Measurements from ENCODE around the gene SSU72. TPM values are rescaled to one million over a fixed set of nuclear protein-coding genes. Genes with fewer than 3 reads are reported as not detected.

Gene SSU72
- total RNA-seq, 1 experiment from 2014 or later, result 179 TPM

DNA sequence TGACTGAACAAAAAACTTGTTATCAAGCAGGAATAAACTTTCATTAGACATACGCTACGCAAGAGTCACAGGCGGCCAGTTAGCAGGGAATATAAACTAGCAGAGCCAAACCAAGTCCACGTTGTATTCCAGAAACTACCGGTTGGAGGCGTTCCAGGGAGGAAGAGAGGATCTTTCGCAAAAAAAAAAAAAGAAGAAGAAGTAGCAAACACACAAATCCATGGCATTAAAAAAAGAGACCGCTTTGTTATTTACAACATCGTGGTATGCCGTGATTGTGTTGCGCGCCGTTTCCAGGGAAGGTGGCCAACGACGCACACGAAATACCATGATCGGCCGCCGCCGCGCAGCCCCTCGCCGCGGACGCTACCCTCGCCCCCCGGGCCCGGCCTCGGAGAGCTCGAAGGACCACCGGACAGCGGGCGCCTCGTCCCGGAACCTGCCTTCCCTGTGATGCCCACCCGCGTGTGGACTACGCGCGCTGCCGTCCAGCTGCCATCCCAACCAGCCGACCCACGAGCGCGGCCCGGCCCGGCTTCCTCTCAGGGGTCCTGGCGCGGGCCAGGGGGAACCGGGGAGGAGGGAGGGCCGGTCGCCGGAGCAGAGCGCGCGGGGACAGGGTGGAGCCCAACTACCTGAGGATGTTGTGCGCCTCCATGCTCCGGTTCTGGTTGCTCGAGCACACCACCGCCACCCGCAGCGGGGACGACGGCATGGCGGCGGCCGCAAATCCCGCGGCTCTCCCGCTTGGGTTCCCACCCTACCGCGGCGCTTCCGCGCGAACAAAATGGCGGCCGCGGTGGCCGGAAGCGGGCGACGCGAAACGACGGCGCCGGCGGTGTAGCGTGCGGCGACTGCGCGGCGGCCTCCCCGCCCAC lies 581 bp downstream of the SSU72 start:
- Histone ChIP-seq H3K9me3 (ENCODE audit: control insufficient read depth, low read depth, low read length) (no peaks in the 10 kb centered on the region), H2BK5ac (ENCODE audit: insufficient read length, low read length) (peak overlapping the region; percentile 69), H2AFZ (ENCODE audit: low read length) (no peak overlapping the region), H3T11ph (ENCODE audit: low read length) (no peak overlapping the region), H2BK15ac (ENCODE audit: low read depth, low read length) (no peak overlapping the region), H3K9ac (ENCODE audit: extremely low read depth, insufficient read length, low read length) (peak overlapping the region; percentile 97), H2AK5ac (ENCODE audit: insufficient read length, low read length) (no peak overlapping the region), H3K18ac (ENCODE audit: insufficient read length, low read depth, low read length) (peak overlapping the region; percentile 98), H4K91ac (ENCODE audit: insufficient read length, low read depth, low read length) (peak overlapping the region; percentile 85), H3K56ac (ENCODE audit: insufficient read length, low read depth, low read length) (no peak overlapping the region), H3K79me2 (ENCODE audit: insufficient read depth, low read length) (peaks cover 40% of the 10 kb centered on the region), H3K14ac (ENCODE audit: insufficient read depth, low read length) (peak overlapping the region; percentile 99), H3K4me1 (ENCODE audit: insufficient read depth, low read length) (no peaks in the 10 kb centered on the region), H3K23ac (ENCODE audit: insufficient read length, low read depth, low read length) (no peak overlapping the region), H2BK20ac (ENCODE audit: low read depth, low read length, poor library complexity, severe bottlenecking) (no peak overlapping the region), H3K4ac (ENCODE audit: low read depth, low read length) (peak overlapping the region; percentile 50; the same call in 1 of the 2 replicates), H3K79me1 (ENCODE audit: insufficient read depth, low read depth, low read length, poor library complexity, severe bottlenecking) (no peaks in the 10 kb centered on the region), H2BK120ac (ENCODE audit: low read depth, low read length, poor library complexity, severe bottlenecking) (peak overlapping the region; percentile 39), H3K4me2 (ENCODE audit: insufficient read depth, insufficient read length, low read length) (peak overlapping the region; percentile 66), H4K5ac (ENCODE audit: insufficient read length, low read depth, low read length) (peak overlapping the region; percentile 95), H3K27me3 (ENCODE audit: insufficient read depth, low read length) (no peaks in the 10 kb centered on the region), H4K8ac (replicated peaks; ENCODE audit: insufficient read length, low read depth, low read length) (peak overlapping the region; percentile 61), H3K27ac (ENCODE audit: insufficient read length, low read depth, low read length) (peak overlapping the region; percentile 19), H4K20me1 (ENCODE audit: control insufficient read depth, insufficient read depth, insufficient read length) (no peaks in the 10 kb centered on the region), H2BK12ac (ENCODE audit: insufficient read length, low read depth, low read length) (no peak overlapping the region), H3K23me2 (ENCODE audit: insufficient read length, low read depth, low read length, poor library complexity, severe bottlenecking) (peaks cover 11% of the 10 kb centered on the region)
- TF ChIP-seq, protein P1, sequence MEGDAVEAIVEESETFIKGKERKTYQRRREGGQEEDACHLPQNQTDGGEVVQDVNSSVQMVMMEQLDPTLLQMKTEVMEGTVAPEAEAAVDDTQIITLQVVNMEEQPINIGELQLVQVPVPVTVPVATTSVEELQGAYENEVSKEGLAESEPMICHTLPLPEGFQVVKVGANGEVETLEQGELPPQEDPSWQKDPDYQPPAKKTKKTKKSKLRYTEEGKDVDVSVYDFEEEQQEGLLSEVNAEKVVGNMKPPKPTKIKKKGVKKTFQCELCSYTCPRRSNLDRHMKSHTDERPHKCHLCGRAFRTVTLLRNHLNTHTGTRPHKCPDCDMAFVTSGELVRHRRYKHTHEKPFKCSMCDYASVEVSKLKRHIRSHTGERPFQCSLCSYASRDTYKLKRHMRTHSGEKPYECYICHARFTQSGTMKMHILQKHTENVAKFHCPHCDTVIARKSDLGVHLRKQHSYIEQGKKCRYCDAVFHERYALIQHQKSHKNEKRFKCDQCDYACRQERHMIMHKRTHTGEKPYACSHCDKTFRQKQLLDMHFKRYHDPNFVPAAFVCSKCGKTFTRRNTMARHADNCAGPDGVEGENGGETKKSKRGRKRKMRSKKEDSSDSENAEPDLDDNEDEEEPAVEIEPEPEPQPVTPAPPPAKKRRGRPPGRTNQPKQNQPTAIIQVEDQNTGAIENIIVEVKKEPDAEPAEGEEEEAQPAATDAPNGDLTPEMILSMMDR (conservative IDR thresholded peaks at IDR 0.05), result peak; percentile 51; the same call in 2 of the 3 replicates
- H3K4me3 Mint-ChIP-seq, result peak overlapping the region; percentile 95 to 96
- H3K27ac Mint-ChIP-seq, result peak overlapping the region; percentile 97 to 98 (median 97)
- no CpG with 5 or more reads among the region's 96 CpGs for WGBS (ENCODE audit: extremely low coverage, insufficient read length, low lambda C conversion rate)
- DNase-seq, result peak; percentile 73
- peaks cover 0 to 3% of the 10 kb centered on the region in 2 experiments; a peak in 1 of 5 replicates for H3K9me3 Mint-ChIP-seq
- peaks cover 15 to 20% of the 10 kb centered on the region in 2 experiments for H3K4me1 Mint-ChIP-seq
- peaks cover 11% of the 10 kb centered on the region for H3K27me3 Mint-ChIP-seq (ENCODE audit: low read depth)
- H3K36me3 Mint-ChIP-seq (ENCODE audit: insufficient read depth in 1 of 3, low read depth in 3 of 3), result peaks cover 13 to 32% (median 24%) of the 10 kb centered on the region in 3 experiments
